GM19438 (cell line): ENCODE results near the gene SNAPIN.

Experiments
- ATAC-seq: cut with Tn5 transposase; IDR thresholded peaks from one replicate; pipeline ENCODE4 v1.9.1; 2021; ENCODE audit warnings: low read depth; ENCODE audit not compliant: unreplicated experiment

SNAPIN gene, protein sequence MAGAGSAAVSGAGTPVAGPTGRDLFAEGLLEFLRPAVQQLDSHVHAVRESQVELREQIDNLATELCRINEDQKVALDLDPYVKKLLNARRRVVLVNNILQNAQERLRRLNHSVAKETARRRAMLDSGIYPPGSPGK

DNA sequence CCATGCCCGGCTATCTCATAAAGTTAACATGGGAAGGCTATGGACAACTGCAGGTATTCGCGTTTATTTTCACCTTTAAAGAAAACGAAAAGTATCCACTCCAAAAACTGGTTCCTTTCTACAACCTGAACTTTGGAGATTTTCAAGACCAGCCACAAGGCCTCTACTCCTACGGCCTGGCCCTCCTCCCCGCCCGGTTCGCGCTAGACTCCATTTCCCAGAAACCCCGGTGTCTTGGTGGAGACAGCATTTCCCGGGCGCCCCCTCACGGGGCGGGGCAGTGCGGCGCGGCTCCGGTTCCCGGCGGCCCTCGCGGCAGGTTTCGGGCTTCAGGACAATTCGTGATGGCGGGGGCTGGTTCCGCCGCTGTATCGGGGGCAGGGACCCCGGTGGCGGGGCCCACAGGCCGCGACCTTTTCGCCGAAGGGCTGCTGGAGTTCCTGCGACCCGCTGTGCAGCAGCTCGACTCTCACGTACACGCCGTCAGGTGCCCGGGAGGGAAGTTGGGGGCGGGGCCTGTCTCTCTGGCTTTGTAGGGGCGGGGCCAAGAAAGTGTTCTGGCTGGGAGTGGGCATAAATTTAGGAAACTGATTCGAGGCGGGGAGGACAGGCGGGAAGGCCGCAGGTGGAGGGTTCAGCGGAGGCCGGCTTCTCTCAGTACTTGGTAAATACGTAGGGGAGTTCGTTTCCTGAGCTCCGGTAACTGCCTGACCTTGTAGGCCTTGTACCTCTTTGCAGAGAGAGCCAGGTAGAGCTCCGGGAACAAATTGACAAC, at the start of gene SNAPIN:
SNAPIN (plus strand) TSS at position 304 of the 775 bp plus-strand sequence; CDS start at position 345, 41 bp downstream.
- peak; percentile 90 for ATAC-seq

DNA sequence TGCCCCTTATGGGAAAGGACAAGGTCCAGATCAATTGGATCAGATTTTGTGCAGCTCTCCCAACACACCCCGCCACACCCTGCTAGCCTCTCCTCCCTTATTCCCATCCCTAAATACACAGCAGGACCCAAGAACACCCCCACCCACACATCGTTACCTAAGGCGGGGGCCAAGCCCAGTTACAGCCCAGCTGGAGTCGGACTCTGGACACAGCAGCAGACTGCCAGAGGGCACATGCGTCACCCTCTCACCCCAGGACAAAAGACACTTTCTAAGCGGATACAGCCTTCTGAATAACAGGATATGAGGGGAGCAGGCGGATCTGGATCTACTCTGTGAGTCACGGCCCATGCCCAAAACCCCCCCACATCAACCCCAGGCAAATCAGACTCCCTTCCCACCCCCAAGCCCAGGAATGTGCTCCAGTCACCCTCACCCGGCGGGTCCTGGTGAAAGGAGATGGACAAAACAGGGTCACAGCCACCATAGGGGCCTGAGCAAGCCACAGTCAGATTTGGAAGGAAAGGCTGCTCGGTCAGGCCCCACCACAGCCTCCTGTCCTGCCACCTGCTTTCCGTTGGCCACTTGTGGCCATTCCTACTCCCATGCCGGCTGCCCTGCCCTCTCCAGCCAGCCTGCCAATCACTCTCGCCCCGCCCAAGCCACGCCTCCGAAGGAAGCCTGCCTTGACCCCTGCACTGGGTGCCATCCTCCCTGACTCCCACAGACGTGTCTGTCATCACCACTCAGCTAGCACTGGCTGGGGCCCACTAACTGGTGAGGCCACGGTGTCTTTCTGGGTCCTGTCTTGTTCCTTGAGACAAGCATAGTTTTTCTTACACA, 49.5 kb upstream of the SNAPIN start:
- ATAC-seq, result no peak

- no peak for ATAC-seq
Observed at GRCh38 chr1:153609585-153609907, 49.0 kb upstream of the SNAPIN start.

GRCh38 chr1:153610334-153610733, 48.2 kb upstream of the SNAPIN start:
- no peak for ATAC-seq

GRCh38 chr1:153610811-153611301, 47.6 kb upstream of the SNAPIN start:
- ATAC-seq, result no peak

- no peak for ATAC-seq
Observed at GRCh38 chr1:153611356-153611755, 47.1 kb upstream of the SNAPIN start.

DNA sequence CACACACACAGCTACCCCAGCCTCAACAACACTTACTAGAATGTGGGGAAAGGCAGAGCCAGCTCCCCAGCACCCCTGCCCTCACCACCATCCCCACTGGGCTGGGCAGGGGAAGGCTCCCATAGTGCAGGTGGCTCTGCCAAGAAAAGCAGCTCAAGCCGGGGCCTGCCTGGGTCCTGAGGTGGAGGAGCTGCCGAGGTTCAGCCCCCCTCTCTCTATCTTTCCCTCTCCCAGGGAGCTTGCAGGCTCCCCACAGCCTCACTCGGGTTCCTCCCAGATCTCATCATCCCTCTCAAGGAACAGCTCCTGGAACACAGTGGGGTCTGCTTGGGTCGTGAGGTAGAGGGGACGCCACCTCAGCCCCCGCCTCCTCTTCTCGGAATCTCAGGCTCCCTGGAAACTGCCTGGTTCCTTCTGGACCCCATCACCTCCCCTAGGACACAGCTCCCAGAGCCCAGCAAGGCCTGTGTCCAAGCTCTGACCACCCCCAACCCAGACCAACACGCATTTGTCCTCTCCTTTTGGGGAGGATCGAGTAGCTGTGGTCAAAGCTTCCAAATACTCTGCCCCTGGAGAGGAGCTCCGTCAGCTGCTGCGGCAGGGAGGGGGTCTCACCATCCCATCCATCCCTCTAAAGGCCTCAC, 46.3 kb upstream of the SNAPIN start:
- ATAC-seq, result no peak

DNA sequence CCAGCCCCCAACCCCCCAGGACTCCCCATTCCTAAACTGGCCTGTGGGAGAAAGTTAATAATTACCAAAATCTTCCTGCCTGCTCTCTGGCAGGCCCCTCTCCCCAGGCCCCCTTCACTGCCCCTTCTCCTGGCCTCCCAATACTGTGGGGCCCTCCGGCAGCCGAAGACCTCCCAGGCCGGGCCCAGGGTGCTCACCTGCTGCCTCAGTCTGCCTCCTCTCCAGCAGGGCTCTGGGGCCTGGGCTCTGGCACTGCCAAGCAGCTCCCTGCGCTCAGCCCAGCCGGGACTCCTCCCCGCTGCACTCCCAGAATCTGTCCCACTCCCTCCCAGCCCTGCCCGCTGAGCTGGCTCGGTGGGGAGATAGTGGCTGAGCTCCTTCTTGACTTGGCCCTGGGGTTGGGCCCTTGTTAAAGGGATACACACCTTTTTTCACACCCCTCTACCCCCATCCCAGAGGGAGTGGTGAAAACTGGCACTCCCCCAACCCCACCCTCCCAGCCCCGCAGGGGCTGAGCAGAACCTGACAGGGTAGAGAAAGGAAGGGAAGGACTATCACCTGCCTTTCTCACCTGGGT, 45.7 kb upstream of the SNAPIN start, which contains the start of gene S100A16:
S100A16 (minus strand) TSS at position 383 of the 577 bp plus-strand sequence. CDS start 4,986 bp downstream, outside the sequence.
- no peak for ATAC-seq

DNA sequence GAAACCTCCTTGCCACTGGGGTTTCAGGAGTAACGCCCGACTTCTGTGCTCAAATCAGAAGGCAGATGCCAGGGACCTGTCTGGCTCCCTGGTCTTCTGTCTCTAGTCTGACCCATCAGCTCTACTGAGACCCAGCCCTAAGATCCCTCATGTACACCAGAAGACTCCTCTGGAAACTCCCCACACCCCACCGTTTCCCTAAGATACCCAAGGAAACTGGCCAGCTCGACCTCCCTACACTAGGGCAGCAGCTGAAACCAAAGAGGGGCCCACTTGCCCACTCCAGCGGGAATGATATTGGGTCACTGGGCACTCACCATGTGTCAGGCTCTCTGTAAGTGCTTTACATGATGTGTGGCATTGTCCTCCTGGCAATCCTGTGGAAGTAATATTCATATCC, 45.1 kb upstream of the SNAPIN start:
- ATAC-seq, result no peak

DNA sequence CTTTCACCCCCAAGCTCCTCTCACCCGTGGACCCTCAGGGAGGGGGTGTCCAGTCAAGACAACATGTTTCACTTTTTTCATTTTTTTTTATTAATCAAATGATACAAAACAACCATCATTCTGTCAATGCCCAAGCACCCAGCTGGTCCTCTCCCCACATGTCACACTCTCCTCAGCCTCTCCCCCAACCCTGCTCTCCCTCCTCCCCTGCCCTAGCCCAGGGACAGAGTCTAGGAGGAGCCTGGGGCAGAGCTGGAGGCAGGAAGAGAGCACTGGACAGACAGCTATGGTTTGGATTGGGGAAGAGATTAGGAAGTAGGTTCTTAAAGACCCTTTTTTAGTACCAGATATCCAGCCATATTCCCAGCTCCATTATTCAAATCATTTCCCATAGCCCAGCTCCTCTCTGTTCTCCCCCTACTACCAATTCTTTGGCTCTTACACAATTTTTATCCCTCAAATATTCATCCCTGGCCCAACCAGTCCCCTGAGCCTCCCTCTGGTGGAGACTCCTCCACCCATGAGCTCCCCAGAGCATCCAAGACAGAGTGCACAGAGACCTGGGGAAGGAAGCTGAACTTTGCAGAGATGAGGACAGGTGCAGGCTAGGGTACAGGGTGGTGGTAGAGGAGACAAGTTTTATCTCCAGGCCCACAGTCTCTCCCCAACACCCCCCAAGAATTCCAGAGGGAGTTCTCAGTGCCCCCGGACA, 44.2 kb upstream of the SNAPIN start:
- ATAC-seq, result no peak

DNA sequence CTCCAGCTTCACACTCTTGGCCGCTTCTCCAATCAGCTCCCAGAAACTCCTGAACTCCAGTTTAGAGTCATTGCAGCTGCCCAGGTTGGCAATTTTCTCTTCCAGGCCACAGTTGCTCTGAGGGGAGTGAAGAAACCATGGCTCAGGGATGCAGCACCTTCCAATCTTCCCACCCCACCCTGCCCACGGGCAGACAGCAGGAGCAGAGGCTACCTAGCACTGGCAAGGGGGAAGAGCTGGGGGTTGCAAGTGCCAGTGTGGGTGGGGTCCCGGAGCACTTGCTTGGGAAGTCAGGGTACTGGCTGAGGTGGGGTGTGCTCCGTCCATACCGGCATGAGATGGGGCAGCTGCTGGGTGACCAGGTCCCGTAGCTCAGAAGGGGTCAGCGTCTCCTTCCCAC, 43.6 kb upstream of the SNAPIN start:
- no peak for ATAC-seq

DNA sequence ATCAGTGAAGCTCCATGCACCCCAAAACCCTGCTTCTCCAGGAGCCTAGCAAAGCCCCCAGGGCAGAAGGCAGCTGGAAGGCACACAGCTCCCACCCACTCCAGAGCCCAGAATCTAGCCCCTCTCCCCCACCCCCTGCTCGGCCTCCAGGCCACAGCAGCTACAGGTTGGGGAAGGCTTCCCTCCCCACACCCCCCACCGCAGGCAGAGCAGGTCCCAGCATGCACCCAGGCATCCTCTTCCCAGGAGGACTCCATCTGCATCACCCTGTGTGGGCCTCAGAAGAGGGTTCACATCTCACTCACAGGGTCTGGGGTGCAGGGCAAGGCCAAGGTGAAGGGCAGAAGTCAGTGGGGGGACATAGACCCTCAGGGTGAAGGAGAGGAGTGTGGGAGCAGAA, 43.1 kb upstream of the SNAPIN start:
- no peak for ATAC-seq

- no peak for ATAC-seq
Observed at GRCh38 chr1:153616144-153616916, 42.2 kb upstream of the SNAPIN start, which contains the start of gene S100A14. TSS of gene S100A14 (minus strand) at chr1:153616325. CDS start at chr1:153615858, 467 bp downstream.

DNA sequence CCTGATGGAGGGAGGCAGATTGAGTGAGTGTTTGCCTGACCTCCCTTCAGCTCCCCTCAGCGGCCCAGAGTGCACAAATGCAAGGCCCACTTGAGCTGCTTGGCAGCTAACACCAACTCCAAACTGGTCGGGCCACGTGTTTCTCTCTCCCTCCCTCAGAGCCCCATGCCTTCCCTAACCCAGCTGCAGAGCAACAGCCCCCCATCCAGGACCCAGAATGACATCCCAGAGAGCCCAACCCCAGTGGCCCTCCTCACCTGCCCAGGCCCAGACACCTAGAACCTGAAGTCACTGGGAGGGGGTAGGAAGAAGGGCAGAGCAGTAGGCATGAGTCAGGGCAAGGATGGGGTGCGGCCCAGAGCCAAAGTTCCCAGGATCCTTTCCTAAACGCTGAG, 41.6 kb upstream of the SNAPIN start:
- ATAC-seq, result no peak

DNA sequence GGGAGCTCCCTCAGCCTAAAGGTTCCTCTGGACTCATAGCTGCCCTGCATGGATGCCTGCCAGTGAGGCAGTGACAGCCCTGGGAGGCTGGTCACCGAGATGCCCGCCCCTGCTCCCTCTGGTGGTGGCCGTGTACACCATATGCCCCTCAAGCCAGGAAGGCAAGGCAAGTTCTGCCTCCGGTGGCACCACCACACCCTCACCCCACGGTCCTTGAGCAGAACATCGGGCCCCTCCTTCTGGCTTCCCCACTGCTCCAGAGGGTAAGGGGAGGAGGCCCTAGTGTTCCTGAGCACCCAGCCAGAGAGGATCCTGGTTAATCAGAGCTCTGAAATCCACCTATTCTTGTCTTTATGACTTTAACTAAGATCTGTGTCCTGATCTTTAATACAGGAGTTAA, 40.8 kb upstream of the SNAPIN start:
- peak; percentile 75 for ATAC-seq

DNA sequence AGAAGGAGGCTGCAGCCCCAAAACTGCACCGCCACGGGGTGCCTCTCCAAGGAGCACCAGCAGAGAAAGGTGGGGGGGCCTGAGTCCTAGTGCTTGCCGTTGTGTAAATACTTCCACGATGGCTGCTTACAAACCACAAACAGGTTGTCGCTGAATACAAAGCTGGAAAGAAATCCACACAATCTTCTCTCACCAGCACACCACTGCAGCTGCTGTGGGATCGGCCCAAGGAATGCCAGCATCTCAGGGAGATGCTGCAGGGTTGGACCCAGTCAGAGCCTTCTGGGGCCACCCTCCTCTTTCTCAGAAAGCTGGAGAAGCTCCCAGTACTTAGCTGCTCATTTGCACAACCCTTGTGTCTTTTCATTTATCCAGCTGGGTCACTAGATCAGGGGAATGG, 39.3 kb upstream of the SNAPIN start:
- ATAC-seq, result no peak

- ATAC-seq, result no peak
Observed at GRCh38 chr1:153623101-153623500, 35.4 kb upstream of the SNAPIN start.

DNA sequence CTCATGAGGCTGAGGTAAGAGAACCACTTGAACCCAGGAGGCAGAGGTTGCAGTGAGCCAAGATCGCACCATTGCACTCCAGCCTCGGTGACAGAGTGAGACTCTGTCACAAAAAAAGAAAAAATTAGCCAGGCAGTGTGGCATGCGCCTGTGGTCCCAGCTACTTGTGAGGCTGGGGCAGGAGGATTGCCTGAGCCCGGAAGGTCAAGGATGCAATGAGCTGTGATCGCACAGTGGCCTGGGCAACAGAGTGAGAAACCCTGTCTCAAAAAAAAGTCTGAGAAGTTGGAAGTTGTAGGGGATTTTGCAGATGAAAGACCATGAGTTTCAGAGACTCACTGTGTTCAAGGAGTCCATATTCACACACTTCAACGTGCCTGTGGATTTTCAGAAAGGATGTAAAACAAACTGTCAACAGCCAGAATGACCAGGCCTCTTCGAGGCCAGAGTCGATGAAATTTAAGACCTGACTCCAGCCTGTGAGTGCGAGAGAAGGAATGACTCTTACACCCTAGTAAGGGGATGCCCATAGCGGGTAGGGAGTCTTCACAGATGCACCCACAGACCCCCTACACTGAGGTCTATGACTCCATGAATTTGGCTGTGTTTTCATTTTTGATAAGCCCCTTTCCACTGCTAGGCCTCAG, 33.4 kb upstream of the SNAPIN start:
- no peak for ATAC-seq
